Measurements from ENCODE around the gene GNG14. TPM values are rescaled to one million over a fixed set of nuclear protein-coding genes. Genes with fewer than 3 reads are reported as not detected.

GNG14 gene
- polyA plus RNA-seq, 3 donors = not detected

DNA sequence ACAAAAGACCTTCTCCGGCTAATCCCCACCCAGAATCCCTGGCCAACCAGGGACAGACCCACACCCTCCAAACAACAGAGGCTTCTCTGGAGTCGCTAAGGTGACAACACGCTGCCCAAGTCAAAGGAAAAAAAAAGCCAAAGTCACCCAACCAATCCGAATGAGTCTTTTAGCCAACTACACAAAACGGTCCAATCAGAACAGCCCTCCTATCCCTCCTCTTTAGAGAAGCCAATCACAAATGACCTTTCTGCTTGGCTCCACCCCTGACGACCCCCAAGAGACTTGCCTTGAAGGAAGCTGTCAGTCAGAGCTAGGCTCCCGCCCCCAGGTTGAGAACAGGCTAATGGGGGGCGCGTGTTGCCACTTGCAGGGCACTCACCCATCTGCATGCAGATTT, 15.2 kb downstream of the GNG14 start:
- H3K4me3 Mint-ChIP-seq = no peak overlapping the region
- H3K36me3 Mint-ChIP-seq = peaks cover 65 to 87% of the 10 kb centered on the region in 2 donors
- no peaks in the 10 kb centered on the region for H3K9me3 ChIP-seq (replicated peaks in 1 of 2; ENCODE audit: control insufficient read depth in 1 of 2, insufficient read depth in 1 of 2, low read length in 2 of 2)
- TF ChIP-seq, protein P1, sequence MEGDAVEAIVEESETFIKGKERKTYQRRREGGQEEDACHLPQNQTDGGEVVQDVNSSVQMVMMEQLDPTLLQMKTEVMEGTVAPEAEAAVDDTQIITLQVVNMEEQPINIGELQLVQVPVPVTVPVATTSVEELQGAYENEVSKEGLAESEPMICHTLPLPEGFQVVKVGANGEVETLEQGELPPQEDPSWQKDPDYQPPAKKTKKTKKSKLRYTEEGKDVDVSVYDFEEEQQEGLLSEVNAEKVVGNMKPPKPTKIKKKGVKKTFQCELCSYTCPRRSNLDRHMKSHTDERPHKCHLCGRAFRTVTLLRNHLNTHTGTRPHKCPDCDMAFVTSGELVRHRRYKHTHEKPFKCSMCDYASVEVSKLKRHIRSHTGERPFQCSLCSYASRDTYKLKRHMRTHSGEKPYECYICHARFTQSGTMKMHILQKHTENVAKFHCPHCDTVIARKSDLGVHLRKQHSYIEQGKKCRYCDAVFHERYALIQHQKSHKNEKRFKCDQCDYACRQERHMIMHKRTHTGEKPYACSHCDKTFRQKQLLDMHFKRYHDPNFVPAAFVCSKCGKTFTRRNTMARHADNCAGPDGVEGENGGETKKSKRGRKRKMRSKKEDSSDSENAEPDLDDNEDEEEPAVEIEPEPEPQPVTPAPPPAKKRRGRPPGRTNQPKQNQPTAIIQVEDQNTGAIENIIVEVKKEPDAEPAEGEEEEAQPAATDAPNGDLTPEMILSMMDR (IDR thresholded peaks at IDR 0.05) = no peak
- no peaks in the 10 kb centered on the region for H3K27me3 ChIP-seq (ENCODE audit: control insufficient read depth in 2 of 2, insufficient read depth in 2 of 2, low read length in 2 of 2)
- peaks cover 8% of the 10 kb centered on the region for H3K4me1 Mint-ChIP-seq
- intact Hi-C loops (cut with micrococcal nuclease) = no loop called here
- peaks cover 6 to 8% of the 10 kb centered on the region in 2 donors for H3K4me1 ChIP-seq (ENCODE audit: control insufficient read depth in 1 of 2, insufficient read depth in 2 of 2, low read length in 2 of 2)
- WGBS (ENCODE audit: insufficient coverage) = 89% methylated on average over 8 of the region's 9 CpGs
- no peak overlapping the region for H3K27ac ChIP-seq (ENCODE audit: low read depth in 1 of 2, low read length in 2 of 2)
- H3K9ac ChIP-seq (ENCODE audit: insufficient read depth, low read length, poor library complexity, severe bottlenecking) = no peak overlapping the region
- no peak overlapping the region for H3K4me2 ChIP-seq (replicated peaks; ENCODE audit: extremely low read depth, low read length, poor library complexity, severe bottlenecking)
- H2AFZ ChIP-seq (ENCODE audit: insufficient read depth, low read depth, low read length, poor library complexity, severe bottlenecking) = no peak overlapping the region
- H4K20me1 ChIP-seq (ENCODE audit: insufficient read depth, low read length) = no peaks in the 10 kb centered on the region
- peaks cover 65 to 80% of the 10 kb centered on the region in 2 donors for H3K36me3 ChIP-seq (replicated peaks in 1 of 2; ENCODE audit: control insufficient read depth in 1 of 2, insufficient read depth in 2 of 2, low read length in 2 of 2)
- no peak for DNase-seq
- H3K79me2 ChIP-seq (ENCODE audit: insufficient read depth, low read length) = no peaks in the 10 kb centered on the region
- no peaks in the 10 kb centered on the region for H3K9me3 Mint-ChIP-seq
- H3K27ac Mint-ChIP-seq = no peak overlapping the region
- H3K27me3 Mint-ChIP-seq (ENCODE audit: low read depth in 3 of 3) = peaks cover 0 to 2% (median 1%) of the 10 kb centered on the region in 3 donors
- no peak overlapping the region for H3K4me3 ChIP-seq (replicated peaks in 1 of 3; ENCODE audit: low read depth in 2 of 3, low read length in 3 of 3)

DNA sequence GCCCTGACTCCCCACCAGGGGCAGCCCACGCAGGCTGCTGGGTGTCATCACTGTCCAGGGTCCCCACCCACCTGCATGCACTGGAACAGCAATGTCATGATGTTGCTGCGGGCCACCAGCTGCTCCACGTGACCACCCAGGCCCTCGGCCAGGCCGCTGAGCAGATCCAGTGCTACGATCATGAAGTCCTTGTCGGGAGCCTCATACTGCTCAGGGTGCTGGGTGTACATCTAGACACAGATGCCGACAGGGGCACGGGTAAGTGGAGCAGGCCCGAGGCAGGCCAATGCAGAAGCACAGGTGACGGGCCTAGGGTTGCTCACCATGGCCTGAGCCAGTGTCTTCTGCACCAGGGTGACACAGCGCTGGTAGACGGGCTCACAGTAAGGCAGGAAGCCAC, 17.4 kb downstream of the GNG14 start:
- no peak overlapping the region for H3K4me2 ChIP-seq (replicated peaks; ENCODE audit: extremely low read depth, low read length, poor library complexity, severe bottlenecking)
- WGBS (ENCODE audit: insufficient coverage) = 96% methylated on average over 13 of the region's 13 CpGs
- intact Hi-C loops (cut with micrococcal nuclease) = no loop called here
- peak overlapping the region in 1 of 7 donors; percentile 43 for H3K27ac Mint-ChIP-seq
- DNase-seq = no peak
- H3K27me3 ChIP-seq (ENCODE audit: control insufficient read depth in 2 of 2, insufficient read depth in 2 of 2, low read length in 2 of 2) = no peaks in the 10 kb centered on the region
- no peaks in the 10 kb centered on the region for H4K20me1 ChIP-seq (ENCODE audit: insufficient read depth, low read length)
- no peak overlapping the region for H3K4me3 Mint-ChIP-seq
- TF ChIP-seq, protein P1 (IDR thresholded peaks at IDR 0.05) = no peak
- H3K36me3 ChIP-seq (replicated peaks in 1 of 2; ENCODE audit: control insufficient read depth in 1 of 2, insufficient read depth in 2 of 2, low read length in 2 of 2) = peaks cover 77 to 93% of the 10 kb centered on the region in 2 donors
- H3K9me3 ChIP-seq (replicated peaks in 1 of 2; ENCODE audit: control insufficient read depth in 1 of 2, insufficient read depth in 1 of 2, low read length in 2 of 2) = no peaks in the 10 kb centered on the region
- no peak overlapping the region for H3K27ac ChIP-seq (ENCODE audit: low read depth in 1 of 2, low read length in 2 of 2)
- H3K27me3 Mint-ChIP-seq (ENCODE audit: low read depth in 3 of 3) = peaks cover 0 to 2% (median 1%) of the 10 kb centered on the region in 3 donors
- H2AFZ ChIP-seq (ENCODE audit: insufficient read depth, low read depth, low read length, poor library complexity, severe bottlenecking) = no peak overlapping the region
- no peaks in the 10 kb centered on the region for H3K9me3 Mint-ChIP-seq
- H3K36me3 Mint-ChIP-seq = peaks cover 67 to 94% of the 10 kb centered on the region in 2 donors
- H3K4me3 ChIP-seq (replicated peaks in 1 of 3; ENCODE audit: low read depth in 2 of 3, low read length in 3 of 3) = no peak overlapping the region
- no peaks in the 10 kb centered on the region for H3K4me1 ChIP-seq (ENCODE audit: control insufficient read depth in 1 of 2, insufficient read depth in 2 of 2, low read length in 2 of 2)
- H3K9ac ChIP-seq (ENCODE audit: insufficient read depth, low read length, poor library complexity, severe bottlenecking) = no peak overlapping the region
- H3K79me2 ChIP-seq (ENCODE audit: insufficient read depth, low read length) = no peaks in the 10 kb centered on the region
- H3K4me1 Mint-ChIP-seq = no peaks in the 10 kb centered on the region
